ENCODE data around the gene KDM2B. TPM values are rescaled to one million over a fixed set of nuclear protein-coding genes. Genes with fewer than 3 reads are reported as not detected.

Gene KDM2B
- polyA plus RNA-seq, 1 donor from 2014 or later = 85.5 TPM

GRCh38 chr12:121536899-121537813 lies 43.7 kb downstream of the KDM2B start:
- peak; percentile 64 for TF ChIP-seq MXI1 (conservative IDR thresholded peaks at IDR 0.05; ENCODE audit: poor library complexity, severe bottlenecking)
- no peak for TF ChIP-seq EP300 (conservative IDR thresholded peaks at IDR 0.05; ENCODE audit: poor library complexity, severe bottlenecking)
- Histone ChIP-seq H3K4me3 (ENCODE audit: low read length) (peak overlapping the region; percentile 70), H3K4me2 (ENCODE audit: low read length) (peak overlapping the region; percentile 66), H3K9me2 (ENCODE audit: insufficient read depth, low read length) (no peaks in the 10 kb centered on the region), H3K9ac (ENCODE audit: low read length) (peak overlapping the region; percentile 66), H3K27me3 (ENCODE audit: insufficient read depth, low read depth, low read length) (peaks cover 4% of the 10 kb centered on the region), H2AFZ (ENCODE audit: low read depth, low read length) (no peak overlapping the region), H3F3A (ENCODE audit: insufficient read depth, low read length, poor library complexity, severe bottlenecking) (no peaks in the 10 kb centered on the region), H4K20me1 (ENCODE audit: insufficient read depth) (no peaks in the 10 kb centered on the region), H3K27ac (ENCODE audit: low read length) (peak overlapping the region; percentile 80), H3K9me3 (ENCODE audit: low read length) (no peaks in the 10 kb centered on the region), H3K79me2 (replicated peaks; ENCODE audit: insufficient read depth, low read length) (no peaks in the 10 kb centered on the region), H3K36me3 (ENCODE audit: insufficient read depth, low read length) (no peaks in the 10 kb centered on the region)

GRCh38 chr12:121536054-121536898 lies 44.5 kb downstream of the KDM2B start:
- peaks cover 4% of the 10 kb centered on the region for H3K27me3 ChIP-seq (ENCODE audit: insufficient read depth, low read depth, low read length)
- no peaks in the 10 kb centered on the region for H4K20me1 ChIP-seq (ENCODE audit: insufficient read depth)
- H3K36me3 ChIP-seq (ENCODE audit: insufficient read depth, low read length) = no peaks in the 10 kb centered on the region
- no peaks in the 10 kb centered on the region for H3K79me2 ChIP-seq (replicated peaks; ENCODE audit: insufficient read depth, low read length)
- no peaks in the 10 kb centered on the region for H3K9me2 ChIP-seq (ENCODE audit: insufficient read depth, low read length)
- H3K27ac ChIP-seq (ENCODE audit: low read length) = peak overlapping the region; percentile 80
- TF ChIP-seq REST (IDR thresholded peaks at IDR 0.05; ENCODE audit: borderline replicate concordance) = peak; percentile 26
- no peak for TF ChIP-seq EZH2 (IDR thresholded peaks at IDR 0.05; ENCODE audit: borderline replicate concordance, insufficient read depth, low read length, poor library complexity, severe bottlenecking)
- no peak for TF ChIP-seq TAF1 (IDR thresholded peaks at IDR 0.05; ENCODE audit: low read depth)
- TF ChIP-seq POLR2AphosphoS5 (IDR thresholded peaks at IDR 0.05) = peak; percentile 77
- TF ChIP-seq MXI1 (conservative IDR thresholded peaks at IDR 0.05; ENCODE audit: poor library complexity, severe bottlenecking) = peak; percentile 80
- TF ChIP-seq SMC3 (conservative IDR thresholded peaks at IDR 0.05; ENCODE audit: poor library complexity) = no peak
- TF ChIP-seq CTCF (IDR thresholded peaks at IDR 0.05; ENCODE audit: poor library complexity, severe bottlenecking) = no peak
- peak; percentile 70 for TF ChIP-seq EP300 (conservative IDR thresholded peaks at IDR 0.05; ENCODE audit: poor library complexity, severe bottlenecking)
- no peaks in the 10 kb centered on the region for H3K9me3 ChIP-seq (ENCODE audit: low read length)
- peak overlapping the region; percentile 66 for H3K9ac ChIP-seq (ENCODE audit: low read length)
- no peaks in the 10 kb centered on the region for H3F3A ChIP-seq (ENCODE audit: insufficient read depth, low read length, poor library complexity, severe bottlenecking)
- H2AFZ ChIP-seq (ENCODE audit: low read depth, low read length) = peak overlapping the region; percentile 35
- H3K4me3 ChIP-seq (ENCODE audit: low read length) = peak overlapping the region; percentile 70
- peak overlapping the region; percentile 66 for H3K4me2 ChIP-seq (ENCODE audit: low read length)
